HTR-8/SVneo (cell line): ENCODE measurements around the gene LAIR2.
"Not testable (repeated sequence)": the region's sequence is repeated elsewhere in the genome, so short reads cannot be mapped to it uniquely, and the experiment has no call there.

Experiments
- DNase-seq: peaks from one replicate; pipeline ENCODE4 v3.0.0; 2011; ENCODE audit warnings: low spot score, mixed read lengths; ENCODE audit not compliant: insufficient read length
- FAIRE-seq: peaks from 2 replicates; lab custom pipeline; 2011; peaks lifted over from hg19 to GRCh38; lab: Jason Lieb, UNC

Gene LAIR2

DNA sequence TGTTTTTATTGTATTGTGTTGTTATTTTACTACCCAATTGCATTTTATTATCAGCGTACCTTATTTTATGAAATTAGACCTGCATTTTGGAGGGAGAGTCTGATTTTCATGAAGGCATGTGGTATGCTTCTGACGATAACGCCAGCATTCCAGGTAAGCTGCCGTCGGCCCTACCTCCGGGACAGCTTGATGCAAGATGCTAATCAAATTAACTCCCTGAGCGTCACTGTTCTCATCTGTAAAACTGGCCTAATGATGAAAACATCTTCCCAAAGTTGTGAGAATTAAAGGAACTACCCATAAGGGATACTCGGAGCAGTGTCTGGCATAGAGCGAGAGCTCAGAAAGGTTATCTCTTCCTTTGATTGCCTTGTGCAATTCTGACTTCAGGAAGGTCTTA, 12.9 kb upstream of the LAIR2 start:
- FAIRE-seq (no peak), DNase-seq (no peak)

DNA sequence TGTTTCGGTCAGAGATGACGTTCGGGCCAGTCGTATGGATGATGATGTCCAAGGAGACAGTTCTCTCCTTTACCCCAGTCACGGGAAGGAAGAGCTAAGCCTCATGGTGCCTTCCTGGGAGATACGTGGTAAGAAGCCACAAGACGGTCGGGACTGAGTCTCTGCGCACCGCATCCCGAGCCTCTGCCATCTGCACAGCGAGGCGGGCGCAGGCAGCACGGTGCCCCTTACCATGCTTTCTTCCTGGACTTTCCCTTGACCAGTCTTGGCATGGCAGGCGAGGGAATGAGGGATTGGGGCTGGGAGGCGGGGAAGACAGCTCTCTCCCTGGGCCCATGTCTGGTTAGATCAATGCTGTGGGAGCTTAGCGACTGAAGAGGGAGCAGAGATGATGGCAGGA, 10.1 kb upstream of the LAIR2 start:
- no peak for DNase-seq
- FAIRE-seq, result no peak

GRCh38 chr19:54493056-54493455, 9.6 kb upstream of the LAIR2 start:
- not testable (repeated sequence) for DNase-seq, FAIRE-seq

GRCh38 chr19:54493967-54494585, 8.6 kb upstream of the LAIR2 start:
- FAIRE-seq (no peak), DNase-seq (no peak)

GRCh38 chr19:54495284-54495683, 7.3 kb upstream of the LAIR2 start:
- not testable (repeated sequence) for FAIRE-seq, DNase-seq

- not testable (repeated sequence) for DNase-seq, FAIRE-seq
Observed at GRCh38 chr19:54497747-54498450, 4.7 kb upstream of the LAIR2 start.

- FAIRE-seq, DNase-seq: not testable (repeated sequence)
Observed at GRCh38 chr19:54498451-54498772, 4.2 kb upstream of the LAIR2 start.

GRCh38 chr19:54505542-54505941, 2.9 kb downstream of the LAIR2 start:
- DNase-seq, result not testable (repeated sequence)

DNA sequence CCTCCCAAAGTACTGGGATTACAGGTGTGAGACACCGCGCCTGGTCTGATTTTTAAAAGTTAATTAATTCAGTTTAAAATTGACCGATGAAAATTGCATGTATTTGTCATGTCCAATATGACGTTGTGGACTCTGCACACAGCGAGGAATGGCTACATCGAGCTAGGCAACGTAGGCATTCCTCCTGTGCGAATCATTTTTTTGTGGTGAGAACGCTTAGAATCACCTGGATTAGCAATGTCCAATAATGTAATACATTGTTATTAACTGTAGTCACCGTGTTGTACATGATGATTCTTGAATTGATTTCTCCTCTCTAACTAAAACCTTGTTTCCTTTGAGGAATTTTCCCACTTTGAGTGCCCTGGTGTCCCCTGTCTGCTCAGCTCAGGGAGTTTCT, 3.4 kb downstream of the LAIR2 start:
- FAIRE-seq (no peak), DNase-seq (no peak)

More at GRCh38 chr19:54505542-54505941, 2.9 kb downstream of the LAIR2 start:
- FAIRE-seq, result not testable (repeated sequence)

- DNase-seq, FAIRE-seq: not testable (repeated sequence)
Observed at GRCh38 chr19:54507038-54507717, 4.5 kb downstream of the LAIR2 start.

DNA sequence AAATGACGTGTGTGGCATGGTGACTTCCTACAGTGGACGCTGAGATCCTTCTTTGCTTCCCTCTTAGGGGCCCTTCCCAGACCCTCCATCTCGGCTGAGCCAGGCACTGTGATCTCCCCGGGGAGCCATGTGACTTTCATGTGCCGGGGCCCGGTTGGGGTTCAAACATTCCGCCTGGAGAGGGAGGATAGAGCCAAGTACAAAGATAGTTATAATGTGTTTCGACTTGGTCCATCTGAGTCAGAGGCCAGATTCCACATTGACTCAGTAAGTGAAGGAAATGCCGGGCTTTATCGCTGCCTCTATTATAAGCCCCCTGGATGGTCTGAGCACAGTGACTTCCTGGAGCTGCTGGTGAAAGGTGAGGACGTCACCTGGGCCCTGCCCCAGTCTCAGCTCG, 5.2 kb downstream of the LAIR2 start:
- DNase-seq, result no peak
- FAIRE-seq, result no peak

- not testable (repeated sequence) for DNase-seq, FAIRE-seq
Observed at GRCh38 chr19:54508487-54508886, 5.9 kb downstream of the LAIR2 start.

DNA sequence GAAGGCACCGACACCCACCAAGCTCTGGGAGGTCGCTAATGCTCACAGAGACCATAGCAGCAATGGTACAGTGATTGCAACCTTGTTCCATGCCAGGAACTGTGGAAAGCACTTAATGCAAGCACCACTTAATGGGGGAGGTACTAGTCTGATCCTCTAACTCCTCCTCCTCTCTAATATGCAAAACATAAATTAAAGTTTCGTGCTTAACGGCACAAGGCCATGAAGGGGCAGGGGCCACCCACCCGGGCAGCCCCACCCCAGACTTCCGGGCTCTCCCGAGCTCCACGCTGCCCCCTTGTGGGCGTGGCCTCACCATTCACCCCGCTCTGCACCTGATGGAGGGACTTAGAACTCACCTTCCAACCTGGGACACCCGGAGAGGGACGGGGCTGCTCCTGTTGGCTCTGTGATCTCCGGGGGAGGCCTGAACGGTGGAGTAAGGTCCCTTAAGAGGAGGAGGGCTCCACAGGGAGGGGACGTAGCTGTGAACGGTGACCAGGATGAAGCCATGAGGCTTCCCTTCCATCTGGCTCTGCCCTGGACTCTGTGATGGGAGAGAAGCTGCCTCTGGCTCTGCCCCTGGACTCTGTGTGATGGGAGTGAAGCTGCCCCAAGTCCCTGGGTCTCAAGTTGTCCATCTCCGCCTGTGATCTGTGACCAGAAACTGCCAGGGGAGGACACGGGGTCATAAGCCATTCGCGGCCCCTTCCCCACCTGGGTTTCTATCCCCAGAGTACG, 6.7 kb downstream of the LAIR2 start:
- peak; percentile 69 for FAIRE-seq
- DNase-seq, result not testable (repeated sequence)

DNA sequence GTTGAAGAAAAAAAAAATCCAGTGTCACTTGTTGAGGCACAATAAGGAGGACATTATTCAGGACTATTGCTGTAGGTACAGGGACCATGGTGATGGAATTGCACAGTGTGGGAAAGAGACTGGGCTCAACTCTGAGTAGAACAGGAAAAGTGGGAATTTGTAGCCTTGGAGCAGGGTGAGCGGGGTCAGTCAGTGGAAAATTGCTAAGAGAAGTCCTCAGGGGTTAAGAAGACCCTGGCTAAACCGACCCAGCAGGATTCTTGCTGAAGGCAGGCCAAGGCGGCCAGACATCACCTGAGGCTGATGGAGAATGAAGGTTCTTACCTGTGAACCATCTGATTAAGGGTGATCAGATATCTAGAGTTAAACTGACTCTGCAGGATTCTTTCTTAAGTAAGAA, 12.5 kb downstream of the LAIR2 start:
- DNase-seq (no peak), FAIRE-seq (no peak)

- no peak for FAIRE-seq
Observed at GRCh38 chr19:54517483-54517882, 14.9 kb downstream of the LAIR2 start.

DNA sequence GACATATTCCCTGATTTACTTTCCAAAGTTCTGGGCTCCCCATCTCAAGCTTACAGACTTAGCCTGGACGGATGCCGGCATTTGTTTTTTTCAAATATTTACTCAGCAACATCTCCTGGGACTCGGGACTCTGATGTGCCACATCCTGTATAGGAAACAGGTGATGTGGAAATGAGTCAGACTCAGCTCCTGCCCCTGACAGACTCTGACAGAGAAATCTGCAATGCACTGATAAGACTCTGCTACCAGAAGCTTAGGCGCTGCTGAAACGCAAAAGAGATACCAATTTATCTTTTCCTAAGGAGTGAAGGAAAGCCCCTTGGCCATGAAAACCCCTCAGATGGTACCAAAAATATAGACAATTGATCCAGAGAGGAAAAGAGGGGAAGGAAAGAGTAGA, 16.2 kb downstream of the LAIR2 start:
- DNase-seq (no peak), FAIRE-seq (no peak)

More at GRCh38 chr19:54517483-54517882, 14.9 kb downstream of the LAIR2 start:
- peak; percentile 49 for DNase-seq

DNA sequence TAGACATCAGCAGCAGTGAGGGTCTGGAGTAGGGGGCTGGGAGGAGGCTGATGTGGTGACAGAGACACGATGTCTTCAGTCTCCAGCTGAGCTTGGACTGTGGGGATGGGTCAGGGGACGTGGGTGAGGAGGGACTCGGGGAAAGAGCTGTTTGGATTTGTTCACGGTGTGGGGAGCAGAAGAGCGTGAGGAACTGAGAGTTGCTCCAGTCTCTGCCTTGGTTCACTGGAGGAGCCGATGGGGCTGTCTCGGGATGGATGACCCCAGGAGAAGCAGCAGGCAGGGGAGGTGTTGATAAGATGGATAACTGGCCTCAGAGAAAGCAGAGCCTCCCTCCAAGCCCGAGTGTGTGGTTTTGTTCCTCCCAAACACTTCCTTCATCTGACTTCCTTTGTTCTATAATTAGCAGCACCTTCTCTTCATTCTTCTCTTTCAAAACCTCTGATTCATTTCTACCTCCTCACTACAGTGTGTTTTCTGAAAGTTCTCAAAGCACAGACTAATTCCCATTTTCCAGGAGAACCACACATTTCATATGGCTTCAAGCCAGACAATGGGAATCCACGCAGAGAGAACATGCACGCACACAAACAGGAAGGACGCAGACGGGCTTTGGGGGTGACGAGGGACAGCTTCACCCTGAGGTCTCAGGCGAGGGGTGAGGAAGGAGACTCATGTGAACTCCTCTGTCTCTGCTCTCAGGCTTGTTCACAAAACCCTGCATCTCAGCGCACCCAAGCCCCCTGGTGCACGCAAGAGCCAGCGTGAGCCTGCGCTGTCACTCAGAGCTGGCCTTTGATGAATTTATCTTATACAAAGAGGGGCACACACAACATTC, 18.6 kb downstream of the LAIR2 start:
- DNase-seq (no peak), FAIRE-seq (no peak)

DNA sequence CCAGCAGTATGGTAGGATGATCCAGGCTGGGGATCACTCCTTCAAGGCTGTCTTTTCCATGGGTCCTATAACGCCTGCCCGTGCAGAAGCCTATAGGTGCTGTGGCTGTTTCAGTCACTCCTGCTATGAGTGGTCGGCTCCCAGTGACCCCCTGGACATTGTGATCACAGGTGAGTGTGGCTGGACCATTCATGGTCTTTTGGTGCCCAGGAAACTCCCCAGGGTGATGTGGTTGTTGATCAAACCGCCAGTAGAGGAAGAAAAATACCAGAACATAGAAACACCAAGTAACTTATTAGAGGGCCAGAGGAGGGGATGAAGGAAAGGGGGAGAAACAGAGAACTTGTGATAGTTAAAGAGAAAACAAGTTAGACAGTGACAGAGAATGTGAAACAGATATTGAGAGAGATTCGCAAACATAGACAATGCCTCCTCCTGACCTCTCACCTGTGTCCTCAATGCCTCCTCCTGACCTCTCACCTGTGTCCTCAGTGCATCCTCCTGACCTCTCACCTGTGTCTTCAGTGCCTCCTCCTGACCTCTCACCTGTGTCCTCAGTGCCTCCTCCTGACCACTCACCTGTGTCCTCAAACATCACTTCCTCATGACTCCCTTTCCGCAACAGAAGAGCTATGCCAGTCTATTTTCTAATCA, 19.4 kb downstream of the LAIR2 start:
- DNase-seq (no peak), FAIRE-seq (no peak)

DNA sequence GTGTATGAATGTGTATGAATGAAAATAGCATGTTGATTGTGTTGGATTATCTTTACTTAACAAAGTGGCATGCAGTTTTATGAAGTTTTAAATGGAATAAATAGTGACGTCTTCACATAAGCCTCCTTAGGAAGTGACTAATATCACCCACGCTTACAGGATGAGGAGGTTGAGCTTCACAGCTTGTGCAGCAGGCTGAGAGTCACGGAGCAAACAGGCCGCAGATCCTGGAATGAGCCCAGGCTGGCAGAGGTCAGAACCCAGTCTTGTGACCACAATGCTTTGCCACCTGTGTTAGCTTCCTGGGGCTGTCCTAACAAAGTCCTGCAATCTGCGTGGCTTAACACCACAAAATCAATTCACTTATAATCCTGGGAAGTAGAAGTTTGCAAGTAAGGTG, 20.8 kb downstream of the LAIR2 start:
- peak; percentile 35 for DNase-seq
- no peak for FAIRE-seq
